Measurements from ENCODE around the gene ZSCAN18. TPM values are rescaled to one million over a fixed set of nuclear protein-coding genes. Genes with fewer than 3 reads are reported as not detected.

Gene ZSCAN18
- total RNA-seq, 1 donor from 2014 or later = 64.9 TPM

DNA sequence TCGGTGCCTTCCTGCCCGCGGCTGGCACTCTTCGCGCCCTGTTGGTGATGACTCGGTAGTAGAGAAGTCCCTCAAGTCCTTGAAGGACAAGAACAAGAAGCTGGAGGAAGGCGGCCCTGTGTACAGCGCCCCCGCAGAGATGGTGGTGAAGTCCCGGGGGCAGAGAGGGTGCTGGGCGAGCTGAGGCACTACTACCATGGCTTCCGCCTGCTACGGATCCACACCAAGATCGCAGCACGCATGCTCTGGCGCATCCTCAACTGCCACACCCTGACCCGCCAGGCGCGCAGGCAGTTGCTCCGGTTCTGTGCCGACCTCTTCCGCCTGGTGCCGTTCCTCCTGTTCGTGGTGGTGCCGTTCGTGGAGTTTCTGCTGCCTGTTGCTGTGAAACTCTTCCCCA lies 53.1 kb downstream of the ZSCAN18 start:
- Histone ChIP-seq H3K4me3 (ENCODE audit: low read depth, low read length) (no peak overlapping the region), H3K36me3 (ENCODE audit: control insufficient read depth, insufficient read depth, low read length) (no peaks in the 10 kb centered on the region), H3K27me3 (ENCODE audit: control insufficient read depth, insufficient read depth, low read length) (no peaks in the 10 kb centered on the region)
- TF ChIP-seq, protein P1, sequence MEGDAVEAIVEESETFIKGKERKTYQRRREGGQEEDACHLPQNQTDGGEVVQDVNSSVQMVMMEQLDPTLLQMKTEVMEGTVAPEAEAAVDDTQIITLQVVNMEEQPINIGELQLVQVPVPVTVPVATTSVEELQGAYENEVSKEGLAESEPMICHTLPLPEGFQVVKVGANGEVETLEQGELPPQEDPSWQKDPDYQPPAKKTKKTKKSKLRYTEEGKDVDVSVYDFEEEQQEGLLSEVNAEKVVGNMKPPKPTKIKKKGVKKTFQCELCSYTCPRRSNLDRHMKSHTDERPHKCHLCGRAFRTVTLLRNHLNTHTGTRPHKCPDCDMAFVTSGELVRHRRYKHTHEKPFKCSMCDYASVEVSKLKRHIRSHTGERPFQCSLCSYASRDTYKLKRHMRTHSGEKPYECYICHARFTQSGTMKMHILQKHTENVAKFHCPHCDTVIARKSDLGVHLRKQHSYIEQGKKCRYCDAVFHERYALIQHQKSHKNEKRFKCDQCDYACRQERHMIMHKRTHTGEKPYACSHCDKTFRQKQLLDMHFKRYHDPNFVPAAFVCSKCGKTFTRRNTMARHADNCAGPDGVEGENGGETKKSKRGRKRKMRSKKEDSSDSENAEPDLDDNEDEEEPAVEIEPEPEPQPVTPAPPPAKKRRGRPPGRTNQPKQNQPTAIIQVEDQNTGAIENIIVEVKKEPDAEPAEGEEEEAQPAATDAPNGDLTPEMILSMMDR (IDR thresholded peaks at IDR 0.05; ENCODE audit: insufficient read depth, low read length, poor library complexity, severe bottlenecking) = no peak
- no peak for DNase-seq (ENCODE audit: low read depth)

DNA sequence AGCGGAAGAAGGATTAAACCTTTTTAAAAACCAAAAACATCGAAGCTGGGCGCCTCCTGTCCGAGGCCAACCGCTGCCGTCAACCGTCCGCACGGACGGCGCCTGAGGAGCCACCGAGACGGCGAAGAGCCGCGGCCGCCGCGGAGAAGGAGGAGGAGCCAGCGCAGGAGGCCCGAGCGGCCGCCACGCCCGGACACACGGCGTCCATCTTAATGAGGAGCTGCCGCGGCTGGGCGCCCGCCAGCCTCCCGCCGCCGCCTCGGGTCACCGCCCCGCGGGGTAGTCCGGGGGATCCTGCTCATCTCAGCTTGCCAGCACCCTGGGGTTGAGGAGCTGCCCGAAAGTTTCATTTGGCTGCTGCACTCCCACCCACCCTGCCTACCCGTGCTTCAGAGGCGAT lies 53.6 kb downstream of the ZSCAN18 start:
- Histone ChIP-seq H3K27me3 (ENCODE audit: control insufficient read depth, insufficient read depth, low read length) (no peaks in the 10 kb centered on the region), H3K36me3 (ENCODE audit: control insufficient read depth, insufficient read depth, low read length) (no peaks in the 10 kb centered on the region), H3K4me3 (ENCODE audit: low read depth, low read length) (no peak overlapping the region)
- TF ChIP-seq, protein P1 (IDR thresholded peaks at IDR 0.05; ENCODE audit: insufficient read depth, low read length, poor library complexity, severe bottlenecking) = no peak
- DNase-seq (ENCODE audit: low read depth) = no peak

DNA sequence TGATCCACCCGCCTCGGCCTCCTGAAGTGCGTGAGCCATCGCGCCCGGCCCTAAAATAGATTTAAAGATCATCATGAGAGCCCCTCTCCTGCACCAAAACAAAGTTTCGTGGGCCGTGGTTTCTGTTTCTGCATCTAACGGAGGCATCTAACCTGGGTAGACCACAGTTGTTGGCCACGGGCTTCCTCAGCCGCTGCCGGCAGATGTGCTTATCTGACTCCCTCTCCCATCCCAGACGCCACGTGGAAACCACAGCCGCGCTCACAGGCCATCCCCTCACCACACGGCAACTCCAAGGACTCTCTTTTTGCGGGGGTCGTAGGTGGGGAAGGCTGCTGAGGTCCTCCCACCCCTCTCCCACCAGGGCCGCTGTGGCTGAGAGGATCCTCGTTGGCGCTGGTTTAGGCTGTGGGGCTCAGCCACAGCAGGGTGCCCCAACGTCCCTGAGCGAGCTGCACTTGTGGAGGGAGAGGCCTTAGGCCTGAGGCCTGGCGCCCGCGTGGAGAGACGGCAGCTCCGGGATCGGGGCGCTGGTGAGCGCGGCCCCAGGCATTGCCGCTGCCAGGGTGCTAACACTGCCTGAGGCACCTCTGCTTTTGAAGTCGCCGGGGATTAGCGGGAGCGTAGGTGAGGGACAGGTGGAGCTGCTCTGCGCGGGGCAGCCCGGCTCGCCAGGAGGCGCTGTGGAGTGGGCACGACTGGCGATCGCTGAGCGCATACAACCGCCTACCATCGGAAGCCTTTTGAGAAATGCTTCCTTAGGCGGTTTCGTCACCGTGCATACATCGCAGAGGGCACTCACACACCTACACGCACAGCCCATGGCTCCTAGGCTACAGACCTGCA lies 55.3 kb downstream of the ZSCAN18 start:
- TF ChIP-seq, protein P1 (IDR thresholded peaks at IDR 0.05; ENCODE audit: insufficient read depth, low read length, poor library complexity, severe bottlenecking) = no peak
- no peaks in the 10 kb centered on the region for H3K27me3 ChIP-seq (ENCODE audit: control insufficient read depth, insufficient read depth, low read length)
- H3K36me3 ChIP-seq (ENCODE audit: control insufficient read depth, insufficient read depth, low read length) = no peaks in the 10 kb centered on the region
- no peak for DNase-seq (ENCODE audit: low read depth)
- no peak overlapping the region for H3K4me3 ChIP-seq (ENCODE audit: low read depth, low read length)

DNA sequence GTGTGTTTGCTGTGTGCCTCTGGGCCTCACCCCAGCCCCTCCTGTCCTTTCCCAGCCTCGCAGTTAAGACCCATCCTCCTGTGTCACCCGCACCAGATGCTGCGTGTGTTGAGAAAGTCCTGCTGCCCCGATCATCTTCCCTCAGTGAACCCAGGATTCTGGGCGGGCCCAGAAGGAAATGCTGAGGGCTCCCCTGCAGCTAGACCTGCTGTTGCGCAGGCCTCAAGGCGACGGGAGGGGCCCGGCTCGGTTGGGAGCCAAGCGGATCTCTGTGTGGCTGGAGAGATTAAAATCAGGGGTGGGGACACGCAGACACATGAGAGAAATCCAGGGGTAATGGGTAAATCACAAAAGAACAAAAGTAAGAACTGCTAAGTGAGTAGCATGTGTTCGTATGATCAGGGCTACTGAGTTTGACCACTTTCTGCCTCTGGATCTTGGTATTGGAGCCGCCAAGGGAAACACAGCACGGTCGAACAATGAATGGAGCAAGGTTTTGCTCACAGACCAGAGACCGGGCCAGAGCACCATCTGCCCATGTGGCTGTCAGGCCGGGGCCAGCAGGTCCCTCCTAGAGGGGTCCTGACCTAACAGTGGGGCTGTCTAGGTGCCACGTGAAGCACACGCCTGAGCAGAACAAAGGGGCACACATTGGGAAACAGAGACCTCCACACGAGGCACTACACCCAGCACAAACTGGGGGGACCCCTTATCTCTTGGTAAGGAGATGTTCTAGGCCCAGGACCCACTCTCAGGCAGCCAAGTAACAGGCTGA lies 57.1 kb downstream of the ZSCAN18 start:
- TF ChIP-seq, protein P1 (IDR thresholded peaks at IDR 0.05; ENCODE audit: insufficient read depth, low read length, poor library complexity, severe bottlenecking) = no peak
- Histone ChIP-seq H3K4me3 (ENCODE audit: low read depth, low read length) (no peak overlapping the region), H3K27me3 (ENCODE audit: control insufficient read depth, insufficient read depth, low read length) (no peaks in the 10 kb centered on the region), H3K36me3 (ENCODE audit: control insufficient read depth, insufficient read depth, low read length) (no peaks in the 10 kb centered on the region)
- DNase-seq (ENCODE audit: low read depth) = no peak

- TF ChIP-seq, protein P1 (IDR thresholded peaks at IDR 0.05; ENCODE audit: insufficient read depth, low read length, poor library complexity, severe bottlenecking) = no peak
- no peaks in the 10 kb centered on the region for H3K36me3 ChIP-seq (ENCODE audit: control insufficient read depth, insufficient read depth, low read length)
- no peak overlapping the region for H3K4me3 ChIP-seq (ENCODE audit: low read depth, low read length)
- peaks cover 2% of the 10 kb centered on the region for H3K27me3 ChIP-seq (ENCODE audit: control insufficient read depth, insufficient read depth, low read length)
- no peak for DNase-seq (ENCODE audit: low read depth)
These were observed 59.3 kb downstream of the ZSCAN18 start for GRCh38 chr19:58038688-58039204.

Measured in kidney epithelial cell (primary cell).